NB4 (cell line): ENCODE measurements around the gene RFXANK.
A peak's percentile ranks its signal among the peaks of the same experiment; 100 is the strongest.

ENCODE experiments used
- DNase-seq: peaks from one replicate; pipeline ENCODE4 v3.0.0; 2010; ENCODE audit warnings: low read depth
- H3K4me3 ChIP-seq: one replicate; pipeline ENCODE4 v1.5.1; 2011; ENCODE audit warnings: mild to moderate bottlenecking, low read depth, low read length, moderate library complexity
- MYC ChIP-seq: IDR thresholded peaks from 2 replicates; pipeline ENCODE4 v1.6.1; 2011; ENCODE audit warnings: low read depth, low read length
- POLR2A ChIP-seq: IDR thresholded peaks from 2 replicates; pipeline ENCODE4 v1.6.1; 2011; ENCODE audit warnings: mild to moderate bottlenecking; ENCODE audit not compliant: insufficient read length; ENCODE audit errors: extremely low read depth
- TF ChIP-seq, protein P1 (sequence below): IDR thresholded peaks from one replicate; pipeline ENCODE4 v1.5.1; 2012; ENCODE audit warnings: low read depth, low read length
- TF ChIP-seq, protein P2 (sequence below): IDR thresholded peaks from 2 replicates; pipeline ENCODE4 v1.6.1; 2011; ENCODE audit warnings: low read depth, low read length

The RFXANK gene

DNA sequence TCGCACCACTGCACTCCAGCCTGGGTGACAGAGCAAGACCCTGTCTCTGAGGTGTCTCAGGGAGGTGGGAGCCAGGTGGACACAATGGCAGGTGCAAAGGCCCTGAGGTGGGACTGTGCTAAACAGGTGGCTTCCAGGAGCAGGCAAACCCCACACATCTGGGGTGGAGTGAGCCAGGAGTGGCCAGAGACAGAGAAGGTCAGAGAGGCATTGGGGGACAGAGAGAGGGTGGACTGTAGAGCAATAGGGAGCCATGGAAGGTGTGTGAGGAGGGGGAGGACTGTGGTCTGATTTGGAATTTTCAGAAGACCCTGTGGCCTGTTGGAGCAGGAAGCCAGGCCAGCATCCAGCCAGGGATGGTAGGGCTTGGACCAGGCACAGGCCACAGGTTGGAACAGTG lies 26.7 kb upstream of the RFXANK start:
- TF ChIP-seq, protein P1, sequence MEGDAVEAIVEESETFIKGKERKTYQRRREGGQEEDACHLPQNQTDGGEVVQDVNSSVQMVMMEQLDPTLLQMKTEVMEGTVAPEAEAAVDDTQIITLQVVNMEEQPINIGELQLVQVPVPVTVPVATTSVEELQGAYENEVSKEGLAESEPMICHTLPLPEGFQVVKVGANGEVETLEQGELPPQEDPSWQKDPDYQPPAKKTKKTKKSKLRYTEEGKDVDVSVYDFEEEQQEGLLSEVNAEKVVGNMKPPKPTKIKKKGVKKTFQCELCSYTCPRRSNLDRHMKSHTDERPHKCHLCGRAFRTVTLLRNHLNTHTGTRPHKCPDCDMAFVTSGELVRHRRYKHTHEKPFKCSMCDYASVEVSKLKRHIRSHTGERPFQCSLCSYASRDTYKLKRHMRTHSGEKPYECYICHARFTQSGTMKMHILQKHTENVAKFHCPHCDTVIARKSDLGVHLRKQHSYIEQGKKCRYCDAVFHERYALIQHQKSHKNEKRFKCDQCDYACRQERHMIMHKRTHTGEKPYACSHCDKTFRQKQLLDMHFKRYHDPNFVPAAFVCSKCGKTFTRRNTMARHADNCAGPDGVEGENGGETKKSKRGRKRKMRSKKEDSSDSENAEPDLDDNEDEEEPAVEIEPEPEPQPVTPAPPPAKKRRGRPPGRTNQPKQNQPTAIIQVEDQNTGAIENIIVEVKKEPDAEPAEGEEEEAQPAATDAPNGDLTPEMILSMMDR: no peak
- TF ChIP-seq, protein P2, sequence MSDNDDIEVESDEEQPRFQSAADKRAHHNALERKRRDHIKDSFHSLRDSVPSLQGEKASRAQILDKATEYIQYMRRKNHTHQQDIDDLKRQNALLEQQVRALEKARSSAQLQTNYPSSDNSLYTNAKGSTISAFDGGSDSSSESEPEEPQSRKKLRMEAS: no peak
- TF ChIP-seq MYC (no peak), POLR2A (no peak)
- DNase-seq: no peak
- H3K4me3 ChIP-seq: no peak overlapping the region

DNA sequence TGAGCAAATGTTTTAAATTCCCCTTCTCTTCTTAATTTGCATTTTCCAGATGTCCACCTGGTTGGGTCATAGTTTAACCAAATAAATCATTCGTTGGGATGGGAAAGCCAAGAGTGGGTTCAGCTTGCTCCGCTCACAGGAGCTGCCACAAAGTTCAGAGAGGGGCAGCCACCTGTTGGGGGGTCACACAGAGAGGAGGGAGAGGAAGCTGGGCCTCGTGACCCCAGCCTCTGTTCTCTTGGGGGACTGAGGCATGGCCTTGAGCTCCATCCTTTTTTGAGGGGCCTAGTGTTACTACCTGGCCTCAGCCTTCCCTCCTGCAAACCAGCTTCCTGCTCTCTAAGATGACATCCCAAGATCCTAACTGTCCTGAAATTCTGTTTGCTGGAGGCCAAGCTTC lies 24.4 kb upstream of the RFXANK start:
- TF ChIP-seq MYC (no peak), POLR2A (no peak)
- TF ChIP-seq, protein P2: no peak
- TF ChIP-seq, protein P1: no peak
- no peak for DNase-seq
- H3K4me3 ChIP-seq: no peak overlapping the region

DNA sequence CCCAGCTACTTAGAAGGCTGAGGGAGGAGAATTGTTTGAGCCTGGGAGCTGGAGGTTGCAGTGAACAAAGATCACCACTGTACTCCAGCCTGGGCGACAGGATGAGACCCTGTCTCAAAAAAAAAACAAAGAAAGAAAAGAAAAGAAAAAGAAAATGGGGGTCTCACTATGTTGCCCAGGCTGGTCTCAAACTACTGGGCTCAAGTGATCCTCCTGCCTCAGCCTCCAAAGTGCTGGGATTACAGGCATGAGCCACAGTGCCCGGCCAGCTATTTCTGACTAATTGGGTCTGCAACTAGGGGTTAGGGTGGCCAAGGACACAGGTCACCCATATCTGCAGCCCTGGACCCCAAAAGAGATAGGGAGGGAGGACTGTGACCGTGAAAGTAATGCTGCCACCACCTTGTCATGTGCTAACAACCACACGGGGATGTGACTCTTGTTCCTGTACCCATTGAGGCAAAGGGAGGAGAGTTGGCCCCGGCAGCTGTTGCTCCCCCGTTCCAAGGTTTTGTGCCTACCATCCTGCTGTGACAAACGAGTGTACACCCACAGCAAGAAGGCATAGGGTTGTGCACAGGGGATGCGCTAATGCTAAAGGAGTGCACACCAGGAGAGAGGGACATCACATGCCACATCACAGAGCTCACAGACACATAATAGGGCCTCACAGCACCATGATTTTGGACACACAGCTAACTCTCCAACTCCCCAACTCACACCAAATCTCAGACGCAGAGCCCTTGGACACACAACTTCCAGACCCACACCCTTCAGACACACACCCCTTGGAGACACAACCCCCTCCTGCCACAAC lies 22.6 kb upstream of the RFXANK start:
- DNase-seq: no peak
- TF ChIP-seq, protein P2: no peak
- TF ChIP-seq, protein P1: no peak
- TF ChIP-seq POLR2A (no peak), MYC (no peak)
- no peak overlapping the region for H3K4me3 ChIP-seq

DNA sequence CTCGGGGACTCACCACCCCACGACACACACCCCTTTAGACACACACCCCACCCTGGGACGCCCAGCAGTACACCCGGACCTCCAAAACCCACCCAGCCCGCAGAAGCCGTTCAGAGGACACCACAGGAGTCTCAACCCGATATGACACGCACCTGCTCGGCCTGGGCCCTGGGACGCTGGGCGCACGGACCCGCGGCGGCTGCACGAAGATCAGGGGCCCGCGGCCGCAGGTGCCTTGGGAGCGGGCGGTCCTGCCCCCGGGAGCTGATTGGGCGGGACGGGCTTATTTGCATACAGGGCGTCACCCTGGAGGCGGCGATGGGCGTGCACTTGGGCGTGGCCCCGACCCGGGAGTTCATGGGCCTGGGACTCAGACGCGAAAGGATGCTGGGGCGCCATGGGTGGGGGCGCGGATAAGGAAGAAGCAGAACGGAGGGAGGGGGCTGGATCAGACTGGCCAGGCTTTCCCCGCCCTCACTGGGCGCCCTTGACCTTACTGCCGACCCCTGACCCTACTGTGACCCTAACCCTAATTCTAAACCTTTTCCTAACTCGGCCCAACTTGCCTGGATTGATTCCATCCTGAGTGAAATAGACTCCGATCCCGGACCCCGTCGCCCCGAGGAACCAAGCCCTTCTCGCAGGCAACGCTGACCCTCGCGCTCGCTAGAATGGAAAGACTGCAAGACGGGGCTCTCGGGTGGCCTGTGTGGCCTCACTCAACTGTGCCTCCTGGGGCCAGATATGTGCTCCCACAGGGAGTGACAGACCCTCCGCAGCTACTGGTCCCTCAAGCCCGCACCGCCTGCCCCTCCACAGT lies 21.8 kb upstream of the RFXANK start, which contains the start of gene MEF2B:
Gene MEF2B (minus strand): TSS at position 211 of the 820 bp plus-strand sequence. CDS start 19,528 bp downstream, outside the sequence.
- DNase-seq: peak; percentile 85
- TF ChIP-seq, protein P2: no peak
- TF ChIP-seq MYC (no peak), POLR2A (no peak)
- TF ChIP-seq, protein P1: no peak
- no peak within 1 kb of the TSS for H3K4me3 ChIP-seq

DNA sequence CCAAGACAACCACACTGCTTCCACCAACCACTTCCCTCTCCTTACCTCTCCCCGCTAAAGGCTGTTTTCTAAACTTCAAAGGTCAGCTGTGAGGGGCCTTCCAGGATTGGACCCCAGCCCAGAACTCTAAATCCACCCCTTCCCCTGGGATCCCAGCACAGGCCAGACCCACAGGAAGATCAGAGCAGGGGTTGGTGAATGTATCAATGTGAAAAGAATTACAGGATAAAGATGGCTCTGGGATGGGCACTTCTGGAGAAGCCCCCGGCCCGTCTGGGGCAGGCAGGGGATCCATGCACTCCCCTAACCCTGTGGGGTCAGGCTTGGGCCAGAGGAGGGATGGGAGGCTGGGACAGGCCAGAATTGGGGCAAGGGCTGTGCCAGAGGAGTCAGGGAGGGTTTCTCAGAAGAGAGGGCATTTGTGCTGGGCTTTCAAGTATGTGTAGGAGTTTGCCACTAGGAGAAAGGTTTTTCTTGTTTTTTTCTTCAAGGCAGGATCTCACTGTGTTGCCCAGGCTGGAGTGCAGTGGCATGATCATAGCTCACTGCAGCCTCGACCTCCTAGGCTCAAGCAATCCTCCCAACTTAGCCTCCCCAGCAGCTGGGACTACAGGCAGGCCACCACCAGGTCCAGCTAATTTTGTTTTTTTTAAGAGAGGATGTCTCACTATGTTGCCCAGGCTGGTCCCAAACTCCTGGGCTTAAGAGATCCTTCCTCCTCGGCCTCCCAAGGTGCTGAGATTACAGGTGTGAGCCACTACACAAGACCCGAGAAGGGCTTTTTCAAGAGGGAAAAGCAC lies 21.0 kb upstream of the RFXANK start:
- DNase-seq: no peak
- no peak overlapping the region for H3K4me3 ChIP-seq
- TF ChIP-seq, protein P2: no peak
- TF ChIP-seq, protein P1: no peak
- TF ChIP-seq MYC (no peak), POLR2A (no peak)
